Kidney epithelial cell (primary cell): ENCODE measurements around the gene SDK2. TPM values are rescaled to one million over a fixed set of nuclear protein-coding genes. Genes with fewer than 3 reads are reported as not detected.

Source experiments
- DNase-seq: peaks from one replicate; pipeline ENCODE4 v3.0.0-alpha.2; 2010; ENCODE audit warnings: low read depth
- H3K27me3 ChIP-seq: 2 replicates; pipeline ENCODE4 v1.6.0; 2011; ENCODE audit warnings: low read length; ENCODE audit not compliant: control insufficient read depth, insufficient read depth
- H3K36me3 ChIP-seq: 2 replicates; pipeline ENCODE4 v1.5.1; 2011; ENCODE audit warnings: low read length; ENCODE audit not compliant: control insufficient read depth, insufficient read depth
- H3K4me3 ChIP-seq: 2 replicates; pipeline ENCODE4 v1.5.1; 2011; ENCODE audit warnings: low read depth, mild to moderate bottlenecking, control low read depth, low read length
- CTCF ChIP-seq: IDR thresholded peaks from 2 replicates; pipeline ENCODE4 v1.5.1; 2011; ENCODE audit warnings: mild to moderate bottlenecking, moderate library complexity, low read length, control low read depth, inconsistent platforms; ENCODE audit not compliant: insufficient read depth, poor library complexity, severe bottlenecking
- total RNA-seq: library from RNA; depleted of rRNA; stranded (reverse); fragments of >200 nt; gene quantifications from 2 replicates; pipeline ENCODE4 v1.2.3, GENCODE V29; 2015

Gene SDK2
- total RNA-seq, 1 donor from 2014 or later = 1.2 TPM

- DNase-seq = peak; percentile 51
- H3K27me3 ChIP-seq = no peaks in the 10 kb centered on the region
- TF ChIP-seq CTCF = no peak
- H3K36me3 ChIP-seq = no peaks in the 10 kb centered on the region
- H3K4me3 ChIP-seq = peak overlapping the region; percentile 5
These were observed 336.0 kb downstream of the SDK2 start for GRCh38 chr17:73308017-73308823.

- no peak for DNase-seq
- Histone ChIP-seq H3K36me3 (no peaks in the 10 kb centered on the region), H3K4me3 (no peak overlapping the region), H3K27me3 (no peaks in the 10 kb centered on the region)
- no peak for TF ChIP-seq CTCF
These were observed 337.1 kb downstream of the SDK2 start for GRCh38 chr17:73307130-73307529.

- Histone ChIP-seq H3K27me3 (no peaks in the 10 kb centered on the region), H3K36me3 (no peaks in the 10 kb centered on the region), H3K4me3 (no peak overlapping the region)
- TF ChIP-seq CTCF = no peak
- no peak for DNase-seq
These were observed 338.1 kb downstream of the SDK2 start for GRCh38 chr17:73305845-73306836.

GRCh38 chr17:73304971-73305812, 339.1 kb downstream of the SDK2 start:
- peak; percentile 43 for TF ChIP-seq CTCF
- peak overlapping the region; percentile 5 for H3K4me3 ChIP-seq
- DNase-seq = peak; percentile 31
- no peaks in the 10 kb centered on the region for H3K36me3 ChIP-seq
- H3K27me3 ChIP-seq = no peaks in the 10 kb centered on the region

- Histone ChIP-seq H3K4me3 (no peak overlapping the region), H3K36me3 (peaks cover 1% of the 10 kb centered on the region), H3K27me3 (no peaks in the 10 kb centered on the region)
- TF ChIP-seq CTCF = no peak
- no peak for DNase-seq
These were observed 339.8 kb downstream of the SDK2 start for GRCh38 chr17:73304438-73304837.
